ENCODE results near the gene GAL3ST2. TPM values are rescaled to one million over a fixed set of nuclear protein-coding genes. Genes with fewer than 3 reads are reported as not detected.

The GAL3ST2 gene
- total RNA-seq (not detected), polyA plus RNA-seq (ENCODE audit: insufficient read length in 6 of 6) (under 1 TPM; 0.26 to 0.31 (median 0.29) TPM)
- long read RNA-seq, donor 1, result 0 reads
- long read RNA-seq, donor 2, result 0 reads
- long read RNA-seq, donor 3, result 0 reads
- long read RNA-seq, donor 4, result 0 reads
- long read RNA-seq, donor 5, result 0 reads
- long read RNA-seq, donor 6, result 0 reads
- long read RNA-seq, donor 7, result 0 reads
- long read RNA-seq, donor 8, result 0 reads
- long read RNA-seq, donor 9, result 0 reads
- long read RNA-seq, donor 10, result 0 reads
- long read RNA-seq, donor 11, result 0 reads
- long read RNA-seq, donor 12, result 0 reads

GRCh38 chr2:241776336-241777169 is at the start of gene GAL3ST2:
Gene GAL3ST2 (plus strand): TSS chr2:241776822. CDS start chr2:241776956, 134 bp downstream.
- no peak for TF ChIP-seq CTCF (IDR thresholded peaks at IDR 0.05)
- DNase-seq, result peak in 1 of 4 donors; percentile 64
- Histone ChIP-seq H3K9me3 (peaks cover 0 to 13% of the 10 kb centered on the region in 2 donors), H3K27me3 (peaks cover 0 to 63% of the 10 kb centered on the region in 2 donors), H3K27ac (no peak within 1 kb of the TSS), H3K4me3 (no peak within 1 kb of the TSS), H3K36me3 (no peaks in the 10 kb centered on the region), H3K4me1 (peaks cover 0 to 5% of the 10 kb centered on the region in 2 donors)
- no peak for ATAC-seq
- intact Hi-C loops (cut with DNase I), result no loop called here

- DNase-seq (no peak), ATAC-seq (no peak)
- H3K9me3 ChIP-seq, result peaks cover 0 to 4% of the 10 kb centered on the region in 2 donors
- intact Hi-C loops (cut with DNase I), result no loop called here
- H3K4me1 ChIP-seq, result peaks cover 0 to 34% of the 10 kb centered on the region in 2 donors
- H3K36me3 ChIP-seq, result peaks cover 0 to 36% of the 10 kb centered on the region in 2 donors
- no peak for TF ChIP-seq CTCF (IDR thresholded peaks at IDR 0.05)
- no peak overlapping the region for H3K4me3 ChIP-seq
- no peaks in the 10 kb centered on the region for H3K27me3 ChIP-seq
- no peak overlapping the region for H3K27ac ChIP-seq
Observed at GRCh38 chr2:241728000-241728399, 48.6 kb upstream of the GAL3ST2 start.

- intact Hi-C loops (cut with DNase I), result no loop called here
- DNase-seq (no peak), ATAC-seq (no peak)
- Histone ChIP-seq H3K4me1 (peaks cover 0 to 38% of the 10 kb centered on the region in 2 donors), H3K27me3 (no peaks in the 10 kb centered on the region), H3K9me3 (no peaks in the 10 kb centered on the region), H3K4me3 (no peak overlapping the region), H3K36me3 (peaks cover 0 to 30% of the 10 kb centered on the region in 2 donors), H3K27ac (no peak overlapping the region)
- no peak for TF ChIP-seq CTCF (IDR thresholded peaks at IDR 0.05)
Observed at GRCh38 chr2:241728627-241729026, 48.0 kb upstream of the GAL3ST2 start.

GRCh38 chr2:241729868-241730267 is 46.8 kb upstream of the GAL3ST2 start:
- H3K27ac ChIP-seq, result peak overlapping the region in 1 of 2 donors; percentile 14
- no peak overlapping the region for H3K4me3 ChIP-seq
- intact Hi-C loops (cut with DNase I), result loop anchor here in 1 of 2 donors (10.0 kb wide), 1 partner anchor 145 kb away; no protein-coding TSS in a partner anchor
- H3K36me3 ChIP-seq, result peaks cover 0 to 18% of the 10 kb centered on the region in 2 donors
- no peaks in the 10 kb centered on the region for H3K27me3 ChIP-seq
- no peak for TF ChIP-seq CTCF (IDR thresholded peaks at IDR 0.05)
- H3K9me3 ChIP-seq, result no peaks in the 10 kb centered on the region
- no peak for DNase-seq
- ATAC-seq, result no peak
- peaks cover 0 to 43% of the 10 kb centered on the region in 2 donors for H3K4me1 ChIP-seq

Data from left lung (tissue), 14 donors.